Measurements from ENCODE around the gene RAB11FIP2. TPM values are rescaled to one million over a fixed set of nuclear protein-coding genes. Genes with fewer than 3 reads are reported as not detected.

The RAB11FIP2 gene
- total and polyA plus RNA-seq, 4 donors = 3.0 to 11.5 (median 6.0) TPM

GRCh38 chr10:118007773-118008172, 39.0 kb downstream of the RAB11FIP2 start:
- Histone ChIP-seq H3K4me3 (ENCODE audit: low read depth in 1 of 3, low read length in 3 of 3) (no peak overlapping the region), H3K27ac (ENCODE audit: low read depth in 1 of 2, low read length in 2 of 2) (no peak overlapping the region), H3K4me1 (ENCODE audit: control insufficient read depth in 4 of 4, insufficient read depth in 4 of 4, low read length in 3 of 4) (no peaks in the 10 kb centered on the region), H3K27me3 (ENCODE audit: control insufficient read depth in 4 of 4, insufficient read depth in 4 of 4, low read length in 3 of 4) (no peaks in the 10 kb centered on the region), H3K9ac (ENCODE audit: low read depth in 1 of 2, low read length in 2 of 2) (no peak overlapping the region), H3K9me3 (ENCODE audit: control insufficient read depth in 4 of 4, low read length in 3 of 4) (no peaks in the 10 kb centered on the region), H3K36me3 (ENCODE audit: control insufficient read depth in 4 of 4, insufficient read depth in 3 of 4, low read depth in 1 of 4, low read length in 3 of 4) (peaks cover 2 to 7% (median 3%) of the 10 kb centered on the region in 4 donors)
- DNase-seq (ENCODE audit: low spot score) = no peak
- WGBS = 97% methylated on average over 3 of the region's 3 CpGs
- TF ChIP-seq GABPA (IDR thresholded peaks at IDR 0.05 in 1 of 2, conservative IDR thresholded peaks at IDR 0.05 in 1 of 2) = no peak
- TF ChIP-seq RXRA (IDR thresholded peaks at IDR 0.05) = no peak
- no peak for TF ChIP-seq REST (IDR thresholded peaks at IDR 0.05)
- TF ChIP-seq TAF1 (conservative IDR thresholded peaks at IDR 0.05) = no peak
- no peak for TF ChIP-seq RAD21 (IDR thresholded peaks at IDR 0.05)
- TF ChIP-seq EGR1 (IDR thresholded peaks at IDR 0.05; ENCODE audit: low read depth in 2 of 2) = no peak
- no peak for TF ChIP-seq ZBTB33 (IDR thresholded peaks at IDR 0.05)
- no peak for TF ChIP-seq HNF4A (conservative IDR thresholded peaks at IDR 0.05)
- TF ChIP-seq NR2F2 (IDR thresholded peaks at IDR 0.05) = no peak
- no peak for TF ChIP-seq CTCF (IDR thresholded peaks at IDR 0.05; ENCODE audit: low read depth, low read length, missing input control)
- TF ChIP-seq ATF3 (IDR thresholded peaks at IDR 0.05) = no peak

- Histone ChIP-seq H3K27ac (ENCODE audit: low read depth in 1 of 2, low read length in 2 of 2) (no peak overlapping the region), H3K9ac (ENCODE audit: low read depth in 1 of 2, low read length in 2 of 2) (no peak overlapping the region), H3K9me3 (ENCODE audit: control insufficient read depth in 4 of 4, low read length in 3 of 4) (no peaks in the 10 kb centered on the region), H3K27me3 (ENCODE audit: control insufficient read depth in 4 of 4, insufficient read depth in 4 of 4, low read length in 3 of 4) (no peaks in the 10 kb centered on the region), H3K4me1 (ENCODE audit: control insufficient read depth in 4 of 4, insufficient read depth in 4 of 4, low read length in 3 of 4) (no peaks in the 10 kb centered on the region), H3K36me3 (ENCODE audit: control insufficient read depth in 4 of 4, insufficient read depth in 3 of 4, low read depth in 1 of 4, low read length in 3 of 4) (peaks cover 2 to 5% (median 2%) of the 10 kb centered on the region in 4 donors), H3K4me3 (ENCODE audit: low read depth in 1 of 3, low read length in 3 of 3) (no peak overlapping the region)
- no peak for TF ChIP-seq HNF4G (IDR thresholded peaks at IDR 0.05)
- no peak for TF ChIP-seq NR2F2 (IDR thresholded peaks at IDR 0.05)
- no peak for TF ChIP-seq ATF3 (IDR thresholded peaks at IDR 0.05)
- no peak for TF ChIP-seq RXRA (IDR thresholded peaks at IDR 0.05)
- TF ChIP-seq FOXA1 (IDR thresholded peaks at IDR 0.05) = no peak
- no peak for TF ChIP-seq JUND (IDR thresholded peaks at IDR 0.05)
- TF ChIP-seq HNF4A (conservative IDR thresholded peaks at IDR 0.05) = no peak
- TF ChIP-seq YY1 (IDR thresholded peaks at IDR 0.05) = no peak
- TF ChIP-seq FOXA2 (IDR thresholded peaks at IDR 0.05) = no peak
- TF ChIP-seq TAF1 (conservative IDR thresholded peaks at IDR 0.05) = no peak
- TF ChIP-seq GABPA (IDR thresholded peaks at IDR 0.05 in 1 of 2, conservative IDR thresholded peaks at IDR 0.05 in 1 of 2) = no peak
- no peak for TF ChIP-seq CTCF (IDR thresholded peaks at IDR 0.05; ENCODE audit: low read depth, low read length, missing input control)
- TF ChIP-seq RAD21 (IDR thresholded peaks at IDR 0.05) = no peak
- no peak for DNase-seq (ENCODE audit: low spot score)
- WGBS = 89% methylated on average over 1 of the region's 1 CpG
These were observed 43.6 kb downstream of the RAB11FIP2 start for GRCh38 chr10:118003126-118003525.
